Chondrocyte (in vitro differentiated cells): ENCODE results near the gene KRT86. TPM values are rescaled to one million over a fixed set of nuclear protein-coding genes. Genes with fewer than 3 reads are reported as not detected.

Experiments used
- DNase-seq: peaks from one replicate; pipeline ENCODE4 v3.0.0; 2021; ENCODE audit warnings: mixed read lengths, low spot score
- H3K27ac Mint-ChIP-seq: one replicate; pipeline ENCODE4 v1.8.0; 2021; ENCODE audit warnings: mild to moderate bottlenecking, moderate library complexity, mixed read lengths; ENCODE audit not compliant: unreplicated experiment
- H3K27me3 Mint-ChIP-seq: 2 replicates; pipeline ENCODE4 v1.8.0; 2021; ENCODE audit warnings: low read depth, mixed read lengths
- H3K36me3 Mint-ChIP-seq: 2 replicates; pipeline ENCODE4 v1.8.0; 2021; ENCODE audit warnings: low read depth, mixed read lengths
- H3K4me1 Mint-ChIP-seq: 2 replicates; pipeline ENCODE4 v1.8.0; 2021; ENCODE audit warnings: low read depth, mild to moderate bottlenecking, mixed read lengths
- H3K4me3 Mint-ChIP-seq: one replicate; pipeline ENCODE4 v1.8.0; 2021; ENCODE audit warnings: mild to moderate bottlenecking, moderate library complexity, mixed read lengths; ENCODE audit not compliant: unreplicated experiment
- H3K9me3 Mint-ChIP-seq: 2 replicates; pipeline ENCODE4 v1.8.0; 2021; ENCODE audit warnings: low read depth, mixed read lengths
- CTCF ChIP-seq: fragments of 200-600 bp; sonication (generic); IDR thresholded peaks from 2 replicates; pipeline ENCODE4 v1.5.0; 2021; ENCODE audit warnings: antibody characterized with exemption, mild to moderate bottlenecking, moderate library complexity
- total RNA-seq: library from RNA; stranded (reverse); gene quantifications from 3 replicates; pipeline ENCODE4 v1.2.1, GENCODE V29; 2021

KRT86 gene
- total RNA-seq, 1 donor from 2014 or later, result 0.67 TPM

- peaks cover 1% of the 10 kb centered on the region for H3K36me3 Mint-ChIP-seq
- no peak overlapping the region for H3K27ac Mint-ChIP-seq
- H3K4me3 Mint-ChIP-seq, result no peak overlapping the region
- TF ChIP-seq CTCF, result no peak
- DNase-seq, result peak; percentile 59
- H3K4me1 Mint-ChIP-seq, result peaks cover 6% of the 10 kb centered on the region
- H3K9me3 Mint-ChIP-seq, result no peaks in the 10 kb centered on the region
- H3K27me3 Mint-ChIP-seq, result peaks cover 35% of the 10 kb centered on the region
These were observed 49.7 kb downstream of the KRT86 start for GRCh38 chr12:52324153-52324444.

GRCh38 chr12:52327052-52327829 is 52.8 kb downstream of the KRT86 start:
- H3K4me1 Mint-ChIP-seq, result peaks cover 6% of the 10 kb centered on the region
- H3K4me3 Mint-ChIP-seq, result no peak overlapping the region
- H3K27me3 Mint-ChIP-seq, result peaks cover 23% of the 10 kb centered on the region
- TF ChIP-seq CTCF, result peak; percentile 96
- no peak overlapping the region for H3K27ac Mint-ChIP-seq
- peaks cover 1% of the 10 kb centered on the region for H3K36me3 Mint-ChIP-seq
- no peaks in the 10 kb centered on the region for H3K9me3 Mint-ChIP-seq
- DNase-seq, result peak; percentile 52

- Mint-ChIP-seq H3K27me3 (peaks cover 17% of the 10 kb centered on the region), H3K36me3 (no peaks in the 10 kb centered on the region), H3K4me1 (peaks cover 6% of the 10 kb centered on the region), H3K4me3 (no peak overlapping the region), H3K27ac (no peak overlapping the region), H3K9me3 (no peaks in the 10 kb centered on the region)
- DNase-seq, result peak; percentile 59
- no peak for TF ChIP-seq CTCF
These were observed 53.5 kb downstream of the KRT86 start for GRCh38 chr12:52327830-52328500.

- peaks cover 12% of the 10 kb centered on the region for H3K4me1 Mint-ChIP-seq
- no peak for DNase-seq
- TF ChIP-seq CTCF, result no peak
- H3K36me3 Mint-ChIP-seq, result no peaks in the 10 kb centered on the region
- no peak overlapping the region for H3K27ac Mint-ChIP-seq
- no peak overlapping the region for H3K4me3 Mint-ChIP-seq
- H3K27me3 Mint-ChIP-seq, result peaks cover 10% of the 10 kb centered on the region
- H3K9me3 Mint-ChIP-seq, result no peaks in the 10 kb centered on the region
These were observed 56.6 kb downstream of the KRT86 start for GRCh38 chr12:52331039-52331438.

GRCh38 chr12:52331833-52332232 is 57.4 kb downstream of the KRT86 start:
- DNase-seq, result no peak
- Mint-ChIP-seq H3K9me3 (peaks cover 4% of the 10 kb centered on the region), H3K4me1 (peaks cover 15% of the 10 kb centered on the region), H3K36me3 (no peaks in the 10 kb centered on the region), H3K27ac (no peak overlapping the region), H3K27me3 (peaks cover 10% of the 10 kb centered on the region), H3K4me3 (no peak overlapping the region)
- TF ChIP-seq CTCF, result no peak
